MG63 (cell line): ENCODE results near the gene PPP1R36. TPM values are rescaled to one million over a fixed set of nuclear protein-coding genes. Genes with fewer than 3 reads are reported as not detected.
"Not testable (repeated sequence)": the region's sequence is repeated elsewhere in the genome, so short reads cannot be mapped to it uniquely, and the experiment has no call there.

Source experiments
- DNase-seq: peaks from one replicate; pipeline ENCODE4 v3.0.0-alpha.2; 2020
- H3K27me3 ChIP-seq: fragments of 250-450 bp; sonication (Bioruptor Pico); 2 replicates; pipeline ENCODE4 v1.5.1; 2020; ENCODE audit warnings: mild to moderate bottlenecking, moderate library complexity
- H3K36me3 ChIP-seq: fragments of 250-450 bp; sonication (Bioruptor Pico); 2 replicates; pipeline ENCODE4 v1.5.1; 2020; ENCODE audit warnings: mild to moderate bottlenecking, moderate library complexity
- H3K4me3 ChIP-seq: fragments of 250-450 bp; sonication (Bioruptor Pico); 2 replicates; pipeline ENCODE4 v1.5.1; 2020; ENCODE audit warnings: mild to moderate bottlenecking, moderate library complexity
- H3K9me3 ChIP-seq: fragments of 250-450 bp; sonication (Bioruptor Pico); 2 replicates; pipeline ENCODE4 v1.5.1; 2020; ENCODE audit warnings: mild to moderate bottlenecking, moderate library complexity
- total RNA-seq: library from RNA; depleted of rRNA; stranded (reverse); fragments of >200 nt; shearing (Covaris generic); gene quantifications from 2 replicates; pipeline ENCODE4 v1.2.3, GENCODE V29; 2014; ENCODE audit warnings: low replicate concordance

PPP1R36 gene
- total RNA-seq, 1 experiment from 2014 or later: not detected

DNA sequence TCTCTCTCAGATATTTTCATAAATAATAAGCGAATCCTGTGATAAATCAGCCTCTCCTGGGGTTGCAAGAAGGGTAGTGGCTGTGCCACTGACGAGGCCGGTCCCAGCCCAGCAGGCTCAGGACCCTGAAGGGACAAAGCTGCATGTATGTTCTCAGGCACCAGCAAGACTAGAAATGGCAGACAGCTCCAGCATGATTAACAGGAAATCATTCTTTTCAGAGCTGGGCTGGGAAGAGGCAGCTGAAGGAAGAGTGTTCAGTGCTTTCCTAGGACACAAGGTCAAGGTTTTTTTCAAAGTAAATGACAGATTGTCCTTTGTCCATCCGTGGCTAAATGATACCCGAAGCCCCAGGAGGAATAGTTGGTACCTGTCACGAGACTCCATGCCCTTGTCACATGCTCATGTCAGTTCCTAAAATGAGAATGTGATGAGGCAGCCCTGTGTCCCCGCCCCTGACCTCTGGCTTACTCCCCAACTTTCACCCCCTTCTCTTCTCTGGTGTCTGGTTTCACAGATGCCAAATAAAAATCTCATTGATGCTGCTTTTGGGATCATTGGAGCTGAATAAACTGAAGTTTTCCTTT lies 65.1 kb downstream of the PPP1R36 start:
- Histone ChIP-seq H3K9me3 (no peaks in the 10 kb centered on the region), H3K36me3 (no peaks in the 10 kb centered on the region), H3K4me3 (no peak overlapping the region), H3K27me3 (no peaks in the 10 kb centered on the region)
- DNase-seq: no peak

DNA sequence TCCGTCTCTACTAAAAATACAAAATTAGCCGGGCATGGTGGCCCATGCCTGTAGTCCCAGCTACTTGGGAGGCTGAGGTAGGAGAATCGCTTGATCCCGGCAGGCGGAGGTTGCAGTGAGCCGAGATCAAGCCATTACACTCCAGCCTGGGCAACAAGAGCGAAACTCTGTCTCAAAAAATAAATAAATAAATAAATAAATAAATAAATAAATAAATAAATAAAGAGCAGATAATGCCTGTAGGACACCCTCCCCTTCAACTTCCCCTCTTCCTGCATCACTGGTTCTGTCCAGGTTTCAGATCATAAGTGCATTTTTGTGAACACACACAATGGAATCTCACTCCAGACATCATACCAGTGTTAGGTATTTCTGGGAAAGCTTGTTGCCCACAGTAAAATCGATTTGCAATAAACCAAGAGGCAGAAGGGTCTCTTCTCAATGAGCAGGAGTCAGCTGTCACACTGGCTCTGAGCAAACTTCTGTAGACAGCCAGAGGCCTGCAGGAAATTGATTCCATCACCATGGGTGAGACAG lies 68.2 kb downstream of the PPP1R36 start:
- H3K4me3 ChIP-seq, DNase-seq, H3K36me3 ChIP-seq, H3K27me3 ChIP-seq, H3K9me3 ChIP-seq: not testable (repeated sequence)

DNA sequence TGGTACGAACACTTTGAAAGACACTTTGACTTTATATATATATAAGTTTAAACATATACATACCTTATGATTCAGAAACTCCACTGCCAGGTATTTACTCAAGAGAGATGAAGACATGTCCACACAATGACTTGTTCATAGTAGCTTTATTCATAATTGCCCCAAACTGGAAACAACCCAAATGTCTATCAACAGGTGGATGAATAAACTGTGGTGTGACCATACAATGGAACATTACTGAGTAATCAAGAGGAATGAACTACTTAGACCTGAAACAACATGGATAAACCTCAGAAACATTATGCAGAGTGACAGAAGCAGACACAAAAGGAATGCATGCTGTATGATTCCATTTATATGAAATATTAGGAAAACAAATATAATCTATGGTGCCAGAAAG lies 71.1 kb downstream of the PPP1R36 start:
- Histone ChIP-seq H3K27me3 (no peaks in the 10 kb centered on the region), H3K4me3 (no peak overlapping the region), H3K9me3 (no peaks in the 10 kb centered on the region), H3K36me3 (no peaks in the 10 kb centered on the region)
- no peak for DNase-seq

DNA sequence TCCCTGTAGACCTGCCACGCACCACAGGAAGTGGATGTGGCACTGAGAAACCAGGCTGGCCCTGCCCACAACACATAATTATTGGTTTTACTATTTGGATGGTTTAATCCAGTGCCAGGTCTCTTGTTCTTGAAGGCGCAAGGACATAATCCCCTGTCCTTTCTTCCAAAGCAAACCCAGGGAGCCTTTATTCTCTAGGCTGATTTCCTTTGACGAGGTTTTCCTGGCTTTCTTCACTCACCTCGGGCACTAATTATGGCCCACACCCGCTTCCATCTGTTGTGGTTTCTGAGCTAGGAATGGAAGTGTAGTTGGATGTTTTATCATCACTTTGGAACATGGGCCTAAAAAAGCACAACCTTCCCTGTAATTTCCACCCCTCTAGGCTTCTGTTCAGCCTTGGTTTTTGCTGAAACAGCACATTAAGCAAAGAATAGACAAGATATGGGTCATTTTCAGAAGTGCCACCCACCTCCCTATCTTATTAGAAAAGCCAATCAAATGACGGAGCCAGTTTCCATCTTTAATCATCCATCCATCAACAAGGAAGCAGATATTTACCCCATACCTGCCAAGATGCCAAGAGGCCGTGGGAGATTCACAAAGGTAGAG lies 73.9 kb downstream of the PPP1R36 start:
- Histone ChIP-seq H3K4me3 (no peak overlapping the region), H3K27me3 (no peaks in the 10 kb centered on the region), H3K9me3 (no peaks in the 10 kb centered on the region), H3K36me3 (no peaks in the 10 kb centered on the region)
- no peak for DNase-seq

DNA sequence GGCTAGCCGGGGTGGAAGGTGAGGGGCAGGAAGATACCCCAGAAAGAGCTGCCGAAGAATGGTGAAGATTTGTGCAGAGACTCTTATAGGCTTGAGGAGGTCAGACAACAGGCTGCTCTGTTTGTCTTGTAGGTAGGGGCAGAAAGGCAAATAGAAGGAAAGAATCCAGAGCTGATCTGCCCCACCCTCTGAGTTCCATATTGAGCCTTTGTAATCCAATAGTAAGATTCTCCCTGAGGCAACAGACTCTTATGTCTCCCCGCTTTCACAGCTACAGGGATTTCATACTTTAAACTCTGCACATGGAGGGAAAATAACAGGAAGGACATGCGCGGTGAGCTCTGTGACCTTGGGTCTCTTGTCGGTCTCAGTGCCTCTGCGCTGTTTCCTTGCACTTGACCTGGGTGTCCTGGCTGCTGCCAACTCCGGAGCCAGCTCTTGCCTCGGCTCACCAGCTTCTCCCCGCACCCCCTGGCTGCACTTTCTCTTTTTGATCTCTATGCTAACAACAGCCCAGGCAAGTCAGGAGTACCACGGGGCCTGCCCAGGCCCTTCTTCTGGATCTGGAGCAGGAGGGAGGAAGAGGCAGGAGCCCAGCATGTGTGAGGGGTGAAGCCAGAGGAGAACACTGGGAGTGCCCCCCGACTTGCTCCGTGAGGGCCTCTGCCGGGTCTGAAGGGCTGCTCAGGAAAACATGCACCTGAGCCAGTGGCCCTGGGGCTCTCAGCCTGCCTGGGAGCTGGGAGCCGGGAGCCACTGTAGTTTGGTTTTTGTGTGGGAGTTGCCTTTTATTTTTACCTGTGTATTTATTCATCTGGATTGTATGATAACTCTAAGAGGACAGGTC lies 75.8 kb downstream of the PPP1R36 start:
- H3K9me3 ChIP-seq: no peaks in the 10 kb centered on the region
- H3K27me3 ChIP-seq: no peaks in the 10 kb centered on the region
- H3K36me3 ChIP-seq: no peaks in the 10 kb centered on the region
- no peak for DNase-seq
- no peak overlapping the region for H3K4me3 ChIP-seq

DNA sequence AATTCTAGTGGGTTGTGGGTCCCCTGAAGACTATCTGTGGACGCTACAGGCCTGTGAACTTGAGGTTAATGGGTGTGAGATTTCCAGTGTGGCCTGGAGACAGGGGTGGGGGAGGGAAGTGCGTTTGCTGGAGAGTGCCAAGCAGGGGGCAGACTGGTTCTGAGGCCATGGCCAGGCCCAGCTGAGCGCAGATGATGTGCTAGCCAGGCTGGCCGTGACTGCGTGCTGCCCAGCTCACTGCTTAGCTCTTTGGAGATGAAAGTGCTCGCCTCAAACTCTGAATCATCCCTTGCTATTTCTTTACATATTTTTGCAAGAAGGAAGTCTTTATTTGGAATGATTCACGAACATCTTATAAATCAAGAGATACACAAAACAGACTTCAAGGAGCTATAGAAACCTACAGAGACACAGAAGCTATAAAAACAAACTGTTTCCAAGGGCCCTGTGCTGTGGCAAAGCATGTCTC lies 79.2 kb downstream of the PPP1R36 start:
- peak; percentile 85 for DNase-seq
- Histone ChIP-seq H3K4me3 (no peak overlapping the region), H3K27me3 (no peaks in the 10 kb centered on the region), H3K9me3 (no peaks in the 10 kb centered on the region), H3K36me3 (no peaks in the 10 kb centered on the region)

DNA sequence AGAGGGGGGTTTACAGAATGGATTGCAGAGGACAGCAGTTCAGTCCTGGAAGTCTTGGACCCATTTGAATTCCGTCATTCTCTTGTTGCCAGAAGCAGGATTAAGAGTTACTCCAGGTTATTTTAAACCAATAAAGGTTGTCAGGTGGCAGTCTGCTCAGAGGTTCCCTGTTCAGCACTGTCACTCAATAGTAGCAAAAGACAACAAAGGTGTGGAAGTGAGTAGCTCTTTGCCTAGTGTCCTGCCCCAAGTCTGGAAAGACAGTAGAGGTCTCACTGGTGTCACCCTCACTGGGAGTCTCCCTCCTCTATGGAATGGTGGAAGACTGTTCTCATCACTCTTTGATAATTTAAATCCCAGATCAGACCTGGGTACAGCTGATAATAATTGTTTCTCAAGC lies 81.0 kb downstream of the PPP1R36 start:
- no peaks in the 10 kb centered on the region for H3K27me3 ChIP-seq
- H3K9me3 ChIP-seq: no peaks in the 10 kb centered on the region
- no peak for DNase-seq
- H3K36me3 ChIP-seq: no peaks in the 10 kb centered on the region
- H3K4me3 ChIP-seq: no peak overlapping the region

DNA sequence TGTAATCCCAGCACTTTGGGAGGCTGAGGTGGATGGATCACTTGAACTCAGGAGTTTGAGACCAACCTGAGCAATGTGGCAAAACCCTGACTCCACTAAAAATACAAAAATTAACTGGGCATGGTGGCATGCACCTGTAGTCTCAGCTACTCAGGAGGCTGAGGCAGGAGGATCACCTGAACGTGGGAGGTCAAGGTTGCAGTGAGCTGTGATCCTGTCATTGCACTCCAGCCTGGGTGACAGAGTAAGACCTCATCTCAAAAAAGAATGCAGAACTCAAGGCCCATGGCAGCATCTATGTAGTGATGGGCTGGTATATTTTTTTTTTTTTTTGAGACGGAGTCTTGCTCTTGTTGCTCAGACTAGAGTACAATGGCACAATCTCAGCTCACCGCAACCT lies 81.5 kb downstream of the PPP1R36 start:
- not testable (repeated sequence) for H3K27me3 ChIP-seq, H3K9me3 ChIP-seq, H3K36me3 ChIP-seq

DNA sequence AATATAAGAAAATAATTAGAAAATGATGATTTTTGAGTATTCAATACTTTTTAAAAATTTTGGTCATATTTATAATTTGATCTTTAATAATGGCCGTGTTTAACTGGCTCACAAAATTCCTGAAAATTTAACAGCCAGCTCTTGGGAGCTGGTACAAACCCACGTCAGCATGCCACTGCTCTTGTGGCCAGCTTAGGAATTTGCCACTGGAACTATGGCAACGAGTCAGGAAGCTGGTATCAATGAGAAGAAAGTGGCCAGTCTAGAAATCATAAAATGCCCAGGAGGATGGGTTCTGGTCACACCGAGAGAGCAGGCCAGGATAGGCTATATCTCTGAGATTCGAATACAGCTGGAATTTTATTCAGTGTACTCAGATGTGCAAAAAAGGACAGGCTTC lies 82.3 kb downstream of the PPP1R36 start:
- no peak overlapping the region for H3K4me3 ChIP-seq
- no peaks in the 10 kb centered on the region for H3K36me3 ChIP-seq
- H3K9me3 ChIP-seq: no peaks in the 10 kb centered on the region
- DNase-seq: no peak
- H3K27me3 ChIP-seq: no peaks in the 10 kb centered on the region

More for the DNA sequence above, 81.5 kb downstream of the PPP1R36 start:
- DNase-seq, H3K4me3 ChIP-seq: not testable (repeated sequence)

DNA sequence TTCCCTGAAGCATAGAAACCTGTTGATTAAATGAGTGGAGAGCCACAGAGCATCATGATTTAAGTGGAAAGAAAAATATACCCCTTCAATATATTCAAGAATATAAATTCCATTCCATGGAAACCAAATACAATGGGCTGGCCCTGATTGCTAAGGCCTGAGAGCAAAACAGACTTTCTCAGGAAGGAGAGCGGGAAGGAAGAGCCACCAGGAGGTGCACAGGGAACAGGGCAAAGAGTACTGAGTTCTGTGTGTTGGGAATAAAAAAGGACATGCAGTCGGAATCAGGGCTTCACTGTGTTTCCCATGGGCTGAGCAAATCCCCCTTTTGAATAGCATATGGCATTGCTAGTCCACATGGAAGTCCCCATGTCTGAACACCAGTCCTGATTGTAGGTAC lies 84.8 kb downstream of the PPP1R36 start:
- Histone ChIP-seq H3K4me3 (no peak overlapping the region), H3K27me3 (no peaks in the 10 kb centered on the region)

DNA sequence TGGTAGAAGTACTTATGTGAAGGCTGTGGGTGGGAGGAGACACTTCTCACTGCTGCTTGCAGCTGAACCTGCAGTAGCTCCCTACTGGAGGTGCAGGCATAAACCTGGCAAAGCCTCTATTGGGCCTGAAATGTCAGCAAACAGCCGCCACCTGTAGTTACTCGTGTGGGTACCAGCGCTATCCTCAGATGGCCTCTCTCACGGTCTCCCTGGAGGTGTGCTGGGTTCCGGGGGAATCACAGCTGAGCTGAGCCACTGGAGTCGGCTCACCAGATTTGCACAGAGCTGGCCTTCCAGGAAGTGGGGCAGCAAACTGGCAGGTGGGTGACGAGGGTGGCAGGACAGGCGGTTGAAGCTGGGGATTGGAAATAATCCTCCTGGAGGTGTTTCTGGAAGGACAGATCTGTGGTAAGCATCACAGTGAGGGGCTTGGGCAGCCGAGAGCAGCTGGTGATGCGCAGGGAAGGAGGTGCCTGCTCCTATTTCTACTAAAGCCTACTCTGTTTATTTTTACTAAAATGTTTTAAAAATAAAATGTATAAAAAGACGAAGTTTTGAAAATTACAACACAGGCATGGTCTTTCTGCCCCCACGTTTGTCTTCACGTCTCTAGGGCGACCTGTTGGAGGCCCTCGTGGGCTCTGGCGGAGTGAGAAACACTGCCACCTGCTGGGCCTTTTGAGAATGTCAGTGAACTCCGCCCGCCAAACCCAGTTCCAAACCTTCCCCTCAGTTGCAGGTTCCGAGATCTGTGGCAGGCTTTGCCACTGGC lies 86.6 kb downstream of the PPP1R36 start:
- Histone ChIP-seq H3K4me3 (no peak overlapping the region), H3K9me3 (no peaks in the 10 kb centered on the region), H3K27me3 (no peaks in the 10 kb centered on the region), H3K36me3 (no peaks in the 10 kb centered on the region)
- DNase-seq: peak; percentile 20

More for the DNA sequence above, 84.8 kb downstream of the PPP1R36 start:
- Histone ChIP-seq H3K36me3 (no peaks in the 10 kb centered on the region), H3K9me3 (no peaks in the 10 kb centered on the region)
- no peak for DNase-seq

DNA sequence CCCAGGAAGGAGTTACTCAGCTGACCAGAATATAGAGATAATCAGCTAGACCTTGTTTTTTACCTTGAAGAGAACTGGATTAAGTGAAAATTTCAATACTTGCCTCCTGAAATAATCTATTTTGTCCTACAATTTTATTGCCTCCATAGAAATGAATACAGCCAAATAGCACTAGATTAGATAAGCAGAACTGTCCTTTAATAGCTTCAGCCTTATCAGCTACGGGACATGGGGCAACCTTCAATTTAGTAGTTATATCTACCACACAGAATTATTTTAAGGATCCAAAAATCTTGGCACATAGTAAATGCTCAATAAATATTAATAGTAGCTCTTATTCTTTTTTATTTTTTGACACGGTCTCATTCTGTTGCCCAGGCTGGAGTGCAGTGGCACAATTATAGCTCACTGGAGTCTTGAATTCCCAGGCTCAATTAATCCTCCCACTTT lies 87.2 kb downstream of the PPP1R36 start:
- DNase-seq: no peak
- no peaks in the 10 kb centered on the region for H3K27me3 ChIP-seq
- H3K9me3 ChIP-seq: no peaks in the 10 kb centered on the region
- no peak overlapping the region for H3K4me3 ChIP-seq
- H3K36me3 ChIP-seq: no peaks in the 10 kb centered on the region

DNA sequence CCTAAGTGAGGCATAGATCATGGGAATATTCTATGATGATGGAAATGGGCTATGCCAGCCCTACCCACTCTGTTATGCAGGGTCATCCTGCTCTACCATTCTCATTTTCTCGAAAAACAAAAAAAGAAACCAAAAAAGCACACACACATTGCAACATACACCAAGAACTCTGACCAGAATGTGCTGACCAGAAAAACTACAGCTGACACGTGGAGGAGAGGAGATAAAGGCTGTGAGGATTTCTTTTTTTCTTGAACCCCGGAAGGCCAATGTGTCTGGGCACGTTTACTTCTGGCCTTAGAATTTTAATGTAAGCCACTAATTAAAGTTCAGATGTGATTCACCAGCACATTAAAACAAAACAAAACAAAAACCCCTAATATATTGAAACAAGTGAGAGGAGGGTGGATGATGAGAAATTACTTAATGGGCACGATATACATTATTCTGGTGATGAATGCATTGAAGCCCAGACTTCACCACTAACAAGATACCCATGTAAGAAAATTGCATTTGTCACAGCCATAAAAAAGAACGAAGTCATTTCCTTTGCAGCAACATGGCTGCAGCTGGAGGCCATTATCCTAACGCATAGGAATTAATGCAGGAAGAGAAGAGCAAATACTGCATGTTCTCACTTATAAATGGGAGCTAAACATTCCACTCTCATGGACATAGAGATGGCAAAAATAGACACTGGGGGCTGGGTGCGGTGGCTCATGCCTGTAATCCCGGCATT lies 88.1 kb downstream of the PPP1R36 start:
- DNase-seq: no peak
- no peaks in the 10 kb centered on the region for H3K27me3 ChIP-seq
- H3K36me3 ChIP-seq: no peaks in the 10 kb centered on the region
- no peak overlapping the region for H3K4me3 ChIP-seq
- H3K9me3 ChIP-seq: no peaks in the 10 kb centered on the region

DNA sequence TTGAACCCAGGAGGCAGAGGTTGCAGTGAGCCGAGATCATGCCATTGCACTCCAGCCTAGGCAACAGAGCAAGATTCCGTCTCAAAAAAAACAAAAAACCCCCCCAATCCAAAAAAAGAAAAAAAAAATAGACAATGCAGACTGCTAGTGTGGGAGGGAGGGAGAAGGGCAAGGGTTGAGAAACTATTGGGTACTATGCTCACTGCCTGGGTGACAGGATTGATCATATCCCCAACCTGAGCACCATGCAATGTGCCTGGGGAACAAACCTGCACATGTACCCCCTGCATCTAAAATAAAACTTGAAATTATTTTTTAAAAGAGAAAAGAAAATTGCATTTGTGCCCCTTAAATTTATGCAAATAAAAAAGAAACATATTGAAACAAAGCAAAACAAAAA lies 88.9 kb downstream of the PPP1R36 start:
- no peaks in the 10 kb centered on the region for H3K36me3 ChIP-seq
- no peak for DNase-seq
- no peak overlapping the region for H3K4me3 ChIP-seq
- H3K27me3 ChIP-seq: no peaks in the 10 kb centered on the region
- no peaks in the 10 kb centered on the region for H3K9me3 ChIP-seq
